Neural progenitor cell (in vitro differentiated cells): Measurements from ENCODE around the gene GNB3.

ENCODE experiments used
- CTCF ChIP-seq: fragments of 200-600 bp; sonication (generic); IDR thresholded peaks from 2 replicates; pipeline ENCODE4 v1.5.1; 2017; ENCODE audit warnings: antibody characterized with exemption, mild to moderate bottlenecking
- EZH2 ChIP-seq: fragments of 200-600 bp; sonication (generic); IDR thresholded peaks from 2 replicates; pipeline ENCODE4 v1.6.1; 2017; ENCODE audit warnings: antibody characterized with exemption, mild to moderate bottlenecking, moderate library complexity
- EZH2phosphoT487 ChIP-seq: fragments of 200-600 bp; sonication (generic); IDR thresholded peaks from 2 replicates; pipeline ENCODE4 v1.6.1; 2017; ENCODE audit warnings: antibody characterized with exemption

GRCh38 chr12:6832125-6832524, 8.6 kb upstream of the GNB3 start:
- TF ChIP-seq CTCF, result no peak
- no peak for TF ChIP-seq EZH2
- TF ChIP-seq EZH2phosphoT487, result no peak
